ENCODE measurements around the gene SENP5. TPM values are rescaled to one million over a fixed set of nuclear protein-coding genes. Genes with fewer than 3 reads are reported as not detected.

The SENP5 gene
- total and polyA plus RNA-seq, 2 experiments from 2014 or later = 16.8 to 37.9 TPM

GRCh38 chr3:196962108-196962929 lies 94.6 kb downstream of the SENP5 start:
- H3K4me1 ChIP-seq (ENCODE audit: insufficient read depth) = peaks cover 19% of the 10 kb centered on the region
- no peaks in the 10 kb centered on the region for H3K9me3 ChIP-seq (ENCODE audit: low read depth)
- TF ChIP-seq, protein P1, sequence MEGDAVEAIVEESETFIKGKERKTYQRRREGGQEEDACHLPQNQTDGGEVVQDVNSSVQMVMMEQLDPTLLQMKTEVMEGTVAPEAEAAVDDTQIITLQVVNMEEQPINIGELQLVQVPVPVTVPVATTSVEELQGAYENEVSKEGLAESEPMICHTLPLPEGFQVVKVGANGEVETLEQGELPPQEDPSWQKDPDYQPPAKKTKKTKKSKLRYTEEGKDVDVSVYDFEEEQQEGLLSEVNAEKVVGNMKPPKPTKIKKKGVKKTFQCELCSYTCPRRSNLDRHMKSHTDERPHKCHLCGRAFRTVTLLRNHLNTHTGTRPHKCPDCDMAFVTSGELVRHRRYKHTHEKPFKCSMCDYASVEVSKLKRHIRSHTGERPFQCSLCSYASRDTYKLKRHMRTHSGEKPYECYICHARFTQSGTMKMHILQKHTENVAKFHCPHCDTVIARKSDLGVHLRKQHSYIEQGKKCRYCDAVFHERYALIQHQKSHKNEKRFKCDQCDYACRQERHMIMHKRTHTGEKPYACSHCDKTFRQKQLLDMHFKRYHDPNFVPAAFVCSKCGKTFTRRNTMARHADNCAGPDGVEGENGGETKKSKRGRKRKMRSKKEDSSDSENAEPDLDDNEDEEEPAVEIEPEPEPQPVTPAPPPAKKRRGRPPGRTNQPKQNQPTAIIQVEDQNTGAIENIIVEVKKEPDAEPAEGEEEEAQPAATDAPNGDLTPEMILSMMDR (IDR thresholded peaks at IDR 0.05; ENCODE audit: poor library complexity) = no peak
- TF ChIP-seq EZH2phosphoT487 (IDR thresholded peaks at IDR 0.05; ENCODE audit: low read depth, severe bottlenecking, unreplicated experiment) (no peak), EZH2 (IDR thresholded peaks at IDR 0.05; ENCODE audit: borderline replicate concordance) (no peak)

DNA sequence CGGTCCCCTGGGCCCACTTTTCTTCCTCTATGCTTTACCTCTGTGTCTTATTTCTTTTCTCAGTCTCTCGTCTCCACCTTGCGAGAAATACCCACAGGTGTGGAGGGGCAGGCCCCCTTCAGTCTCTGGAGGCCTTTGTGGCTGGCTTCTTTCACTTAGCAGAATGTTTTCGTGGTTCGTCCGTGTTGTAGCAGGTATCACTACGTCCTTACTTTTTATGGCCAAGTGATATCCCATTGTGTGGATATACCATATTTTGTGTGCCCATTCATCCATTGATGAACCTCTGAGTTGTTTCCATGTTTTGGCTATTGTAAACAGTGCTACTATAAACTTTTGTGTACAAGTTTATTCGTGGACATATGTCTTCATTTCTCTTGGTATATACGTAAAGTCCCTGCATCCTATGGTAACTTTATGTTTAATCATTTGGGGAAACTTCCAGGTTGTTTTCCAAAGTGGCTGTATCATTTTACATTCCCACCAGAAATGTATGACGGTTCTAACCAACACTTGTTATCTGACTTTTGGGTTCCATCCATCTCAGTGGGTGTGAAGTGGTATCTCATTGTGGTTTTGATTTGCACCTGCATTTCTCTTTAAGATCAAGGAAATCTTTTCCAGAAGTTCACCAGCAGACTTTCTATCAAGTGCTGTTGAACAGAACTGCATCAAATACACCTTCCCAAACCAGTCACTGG lies 95.4 kb downstream of the SENP5 start:
- peak overlapping the region; percentile 91 for H3K27ac ChIP-seq
- no peak for DNase-seq (ENCODE audit: low spot score)

More at GRCh38 chr3:196962108-196962929, 94.6 kb downstream of the SENP5 start:
- Histone ChIP-seq H2AFZ (no peak overlapping the region), H4K20me1 (ENCODE audit: insufficient read depth, poor library complexity, severe bottlenecking) (no peaks in the 10 kb centered on the region), H3K27ac (peak overlapping the region; percentile 91), H3K36me3 (replicated peaks; ENCODE audit: insufficient read depth, low read depth) (no peaks in the 10 kb centered on the region), H3K9me2 (replicated peaks; ENCODE audit: insufficient read depth) (no peaks in the 10 kb centered on the region), H3K4me2 (peak overlapping the region; percentile 25), H3K27me3 (no peaks in the 10 kb centered on the region), H3K79me2 (peaks cover 14% of the 10 kb centered on the region), H3K4me3 (no peak overlapping the region)
- DNase-seq (ENCODE audit: low spot score) = no peak
- 43% methylated on average over 9 of the region's 9 CpGs for WGBS (ENCODE audit: low lambda C conversion rate, missing lambda C conversion rate)

GRCh38 chr3:196963631-196963953 lies 95.9 kb downstream of the SENP5 start:
- Histone ChIP-seq H3K36me3 (replicated peaks; ENCODE audit: insufficient read depth, low read depth) (no peaks in the 10 kb centered on the region), H3K9me2 (replicated peaks; ENCODE audit: insufficient read depth) (no peaks in the 10 kb centered on the region), H3K27me3 (peaks cover 4% of the 10 kb centered on the region), H3K4me3 (no peak overlapping the region), H4K20me1 (ENCODE audit: insufficient read depth, poor library complexity, severe bottlenecking) (no peaks in the 10 kb centered on the region), H3K79me2 (peaks cover 25% of the 10 kb centered on the region), H2AFZ (no peak overlapping the region), H3K4me1 (ENCODE audit: insufficient read depth) (peaks cover 28% of the 10 kb centered on the region), H3K9me3 (ENCODE audit: low read depth) (no peaks in the 10 kb centered on the region), H3K27ac (peak overlapping the region; percentile 91), H3K4me2 (no peak overlapping the region)
- no peak for DNase-seq (ENCODE audit: low spot score)
- TF ChIP-seq, protein P1 (IDR thresholded peaks at IDR 0.05; ENCODE audit: poor library complexity) = no peak
- TF ChIP-seq EZH2phosphoT487 (IDR thresholded peaks at IDR 0.05; ENCODE audit: low read depth, severe bottlenecking, unreplicated experiment) = no peak
- TF ChIP-seq EZH2 (IDR thresholded peaks at IDR 0.05; ENCODE audit: borderline replicate concordance) = no peak
- 62% methylated on average over 2 of the region's 2 CpGs for WGBS (ENCODE audit: low lambda C conversion rate, missing lambda C conversion rate)

More for the DNA sequence above, 95.4 kb downstream of the SENP5 start:
- H3K79me2 ChIP-seq = peaks cover 21% of the 10 kb centered on the region
- H3K4me1 ChIP-seq (ENCODE audit: insufficient read depth) = peaks cover 25% of the 10 kb centered on the region
- no peak overlapping the region for H2AFZ ChIP-seq
- no peaks in the 10 kb centered on the region for H4K20me1 ChIP-seq (ENCODE audit: insufficient read depth, poor library complexity, severe bottlenecking)
- peaks cover 4% of the 10 kb centered on the region for H3K27me3 ChIP-seq
- H3K4me3 ChIP-seq = no peak overlapping the region
- 78% methylated on average over 10 of the region's 10 CpGs for WGBS (ENCODE audit: low lambda C conversion rate, missing lambda C conversion rate)
- H3K9me3 ChIP-seq (ENCODE audit: low read depth) = no peaks in the 10 kb centered on the region
- H3K9me2 ChIP-seq (replicated peaks; ENCODE audit: insufficient read depth) = no peaks in the 10 kb centered on the region
- peak overlapping the region; percentile 25 for H3K4me2 ChIP-seq
- TF ChIP-seq EZH2phosphoT487 (IDR thresholded peaks at IDR 0.05; ENCODE audit: low read depth, severe bottlenecking, unreplicated experiment) (no peak), EZH2 (IDR thresholded peaks at IDR 0.05; ENCODE audit: borderline replicate concordance) (no peak)
- TF ChIP-seq, protein P1 (IDR thresholded peaks at IDR 0.05; ENCODE audit: poor library complexity) = no peak
- no peaks in the 10 kb centered on the region for H3K36me3 ChIP-seq (replicated peaks; ENCODE audit: insufficient read depth, low read depth)
